EL (cell line): ENCODE measurements around the gene WDR33.

Source experiments
- DNase-seq: peaks from one replicate; pipeline ENCODE4 v3.0.0-alpha.2; 2016

WDR33 gene

GRCh38 chr2:127653421-127654083 lies 157.4 kb downstream of the WDR33 start:
- no peak for DNase-seq

- no peak for DNase-seq
These were observed 158.1 kb downstream of the WDR33 start for GRCh38 chr2:127652786-127653357.

GRCh38 chr2:127651971-127652550 lies 158.9 kb downstream of the WDR33 start:
- no peak for DNase-seq

- DNase-seq, result no peak
These were observed 159.6 kb downstream of the WDR33 start for GRCh38 chr2:127651381-127651809.
